ENCODE results near the gene PHC2. TPM values are rescaled to one million over a fixed set of nuclear protein-coding genes. Genes with fewer than 3 reads are reported as not detected.

The PHC2 gene
- total and polyA plus RNA-seq, 3 donors from 2014 or later = 121 to 178 (median 130) TPM

- 88 to 91% methylated on average over 8 of the region's 8 CpGs for WGBS, 2 donors
- Histone ChIP-seq H3K4me3 (no peak overlapping the region), H3K27ac (no peak overlapping the region), H3K9me3 (no peaks in the 10 kb centered on the region), H3K27me3 (no peaks in the 10 kb centered on the region), H3K4me1 (peaks cover 4% of the 10 kb centered on the region), H3K36me3 (ENCODE audit: low read depth, missing control alignments) (no peaks in the 10 kb centered on the region)
- intact Hi-C loops (cut with DNase I; ENCODE audit: low total_unique reads) = no loop called here
- no peak for DNase-seq
- TF ChIP-seq CTCF (IDR thresholded peaks at IDR 0.05) = no peak
Observed at GRCh38 chr1:33392206-33392605, 38.7 kb downstream of the PHC2 start.

GRCh38 chr1:33391343-33392078 is 39.4 kb downstream of the PHC2 start:
- DNase-seq = no peak
- H3K27ac ChIP-seq = no peak overlapping the region
- H3K9me3 ChIP-seq = no peaks in the 10 kb centered on the region
- WGBS, 2 donors = 75 to 78% methylated on average over 8 of the region's 8 CpGs
- H3K27me3 ChIP-seq = no peaks in the 10 kb centered on the region
- TF ChIP-seq CTCF (IDR thresholded peaks at IDR 0.05) (no peak), POLR2A (IDR thresholded peaks at IDR 0.05) (no peak)
- no peak overlapping the region for H3K4me3 ChIP-seq
- H3K36me3 ChIP-seq (ENCODE audit: low read depth, missing control alignments) = no peaks in the 10 kb centered on the region
- intact Hi-C loops (cut with DNase I; ENCODE audit: low total_unique reads) = no loop called here
- peaks cover 4% of the 10 kb centered on the region for H3K4me1 ChIP-seq

- H3K4me1 ChIP-seq = peaks cover 4% of the 10 kb centered on the region
Observed at GRCh38 chr1:33390542-33390941, 40.4 kb downstream of the PHC2 start.

GRCh38 chr1:33388805-33389771 is 41.8 kb downstream of the PHC2 start:
- peak overlapping the region in 1 of 2 donors; percentile 50 for H3K27ac ChIP-seq
- peak; percentile 63 for DNase-seq
- H3K4me3 ChIP-seq = no peak overlapping the region
- peaks cover 4% of the 10 kb centered on the region for H3K4me1 ChIP-seq
- H3K9me3 ChIP-seq = no peaks in the 10 kb centered on the region
- H3K36me3 ChIP-seq (ENCODE audit: low read depth, missing control alignments) = no peaks in the 10 kb centered on the region
- no peaks in the 10 kb centered on the region for H3K27me3 ChIP-seq
- intact Hi-C loops (cut with DNase I; ENCODE audit: low total_unique reads) = no loop called here
- TF ChIP-seq CTCF (IDR thresholded peaks at IDR 0.05) (no peak), POLR2A (IDR thresholded peaks at IDR 0.05) (no peak)
- WGBS, 2 donors = 54 to 66% methylated on average over 9 of the region's 9 CpGs

More at GRCh38 chr1:33390542-33390941, 40.4 kb downstream of the PHC2 start:
- H3K36me3 ChIP-seq (ENCODE audit: low read depth, missing control alignments) = no peaks in the 10 kb centered on the region
- intact Hi-C loops (cut with DNase I; ENCODE audit: low total_unique reads) = no loop called here
- no peak overlapping the region for H3K27ac ChIP-seq
- no peak for TF ChIP-seq POLR2A (IDR thresholded peaks at IDR 0.05)
- TF ChIP-seq CTCF (IDR thresholded peaks at IDR 0.05) = no peak
- WGBS, 2 donors = 71 to 75% methylated on average over 2 of the region's 2 CpGs
- no peak for DNase-seq
- H3K4me3 ChIP-seq = no peak overlapping the region
- H3K9me3 ChIP-seq = no peaks in the 10 kb centered on the region
- H3K27me3 ChIP-seq = no peaks in the 10 kb centered on the region
